Prostate gland (tissue), 2 donors: ENCODE data around the gene STAB2.

Experiments used
- POLR2A ChIP-seq: fragments of 450-650 bp; IDR thresholded peaks from one replicate; pipeline ENCODE4 v1.6.1; 2016; ENCODE audit warnings: antibody characterized with exemption, mild to moderate bottlenecking
- POLR2AphosphoS5 ChIP-seq: sonication (generic); formaldehyde crosslinking; IDR thresholded peaks from one replicate; pipeline ENCODE4 v1.6.1; 2017; ENCODE audit warnings: antibody characterized with exemption
- TF ChIP-seq, protein P1 (sequence below), 4 experiments: fragments of 200-600 bp in 2 of 4; fragments of 450-650 bp in 2 of 4; sonication (generic) in 2 of 4; IDR thresholded peaks; 1 replicate in 3 of 4; 2 replicates in 1 of 4; pipeline ENCODE4 v1.5.1; 2016 to 2019; ENCODE audit warnings: antibody characterized with exemption in 4 of 4, mild to moderate bottlenecking in 2 of 4, moderate library complexity in 2 of 4

DNA sequence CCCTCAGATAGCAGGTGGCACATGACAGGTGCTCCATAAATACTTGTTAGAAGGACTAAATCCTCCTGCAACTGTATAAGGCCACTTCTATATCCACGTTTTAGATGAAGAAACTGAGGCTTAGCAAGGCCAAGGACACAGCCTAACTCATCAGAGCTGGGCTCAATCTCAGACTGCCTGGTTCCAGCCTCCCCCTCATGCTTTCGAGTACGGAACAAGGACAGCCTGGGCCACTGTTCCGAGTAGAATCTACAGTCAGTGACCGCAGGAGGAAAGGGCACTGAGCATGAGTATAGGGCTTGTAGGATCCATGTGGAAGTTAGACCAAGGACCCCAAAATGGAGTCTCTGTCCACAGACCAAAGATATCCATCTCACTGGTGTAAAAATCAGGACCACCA lies 169.4 kb downstream of the STAB2 start:
- TF ChIP-seq, protein P1, sequence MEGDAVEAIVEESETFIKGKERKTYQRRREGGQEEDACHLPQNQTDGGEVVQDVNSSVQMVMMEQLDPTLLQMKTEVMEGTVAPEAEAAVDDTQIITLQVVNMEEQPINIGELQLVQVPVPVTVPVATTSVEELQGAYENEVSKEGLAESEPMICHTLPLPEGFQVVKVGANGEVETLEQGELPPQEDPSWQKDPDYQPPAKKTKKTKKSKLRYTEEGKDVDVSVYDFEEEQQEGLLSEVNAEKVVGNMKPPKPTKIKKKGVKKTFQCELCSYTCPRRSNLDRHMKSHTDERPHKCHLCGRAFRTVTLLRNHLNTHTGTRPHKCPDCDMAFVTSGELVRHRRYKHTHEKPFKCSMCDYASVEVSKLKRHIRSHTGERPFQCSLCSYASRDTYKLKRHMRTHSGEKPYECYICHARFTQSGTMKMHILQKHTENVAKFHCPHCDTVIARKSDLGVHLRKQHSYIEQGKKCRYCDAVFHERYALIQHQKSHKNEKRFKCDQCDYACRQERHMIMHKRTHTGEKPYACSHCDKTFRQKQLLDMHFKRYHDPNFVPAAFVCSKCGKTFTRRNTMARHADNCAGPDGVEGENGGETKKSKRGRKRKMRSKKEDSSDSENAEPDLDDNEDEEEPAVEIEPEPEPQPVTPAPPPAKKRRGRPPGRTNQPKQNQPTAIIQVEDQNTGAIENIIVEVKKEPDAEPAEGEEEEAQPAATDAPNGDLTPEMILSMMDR (IDR thresholded peaks at IDR 0.05): no peak
- TF ChIP-seq POLR2AphosphoS5 (no peak), POLR2A (no peak)
